Calu3 (cell line): ENCODE measurements around the gene CHD3. TPM values are rescaled to one million over a fixed set of nuclear protein-coding genes. Genes with fewer than 3 reads are reported as not detected.

Experiments
- BruUV-seq: library from RNA; stranded (reverse); fragments of 400-500 nt; replicated peaks from 2 replicates; lab custom pipeline; 2021; lab: Mats Ljungman, UMichigan
- CTCF ChIA-PET: fragments of 300-600 bp; sonication (Branson Sonifier 250); formaldehyde crosslinking; loops from one replicate; lab custom pipeline; 2022; ENCODE audit warnings: antibody characterized with exemption; lab: Charles Lee
- DNase-seq: peaks from one replicate; pipeline ENCODE4 v3.0.0; 2022
- H3K27ac Mint-ChIP-seq: one replicate; pipeline ENCODE4 v1.8.0; 2022; ENCODE audit warnings: mixed read lengths; ENCODE audit not compliant: unreplicated experiment
- H3K27me3 Mint-ChIP-seq: one replicate; pipeline ENCODE4 v1.8.0; 2022; ENCODE audit warnings: mixed read lengths; ENCODE audit not compliant: unreplicated experiment
- H3K36me3 Mint-ChIP-seq: one replicate; pipeline ENCODE4 v1.8.0; 2022; ENCODE audit warnings: mild to moderate bottlenecking, moderate library complexity, mixed read lengths; ENCODE audit not compliant: insufficient read depth, unreplicated experiment
- H3K4me1 Mint-ChIP-seq: one replicate; pipeline ENCODE4 v1.8.0; 2022; ENCODE audit warnings: mild to moderate bottlenecking, low read depth, mixed read lengths; ENCODE audit not compliant: unreplicated experiment
- H3K4me3 Mint-ChIP-seq: one replicate; pipeline ENCODE4 v1.8.0; 2022; ENCODE audit warnings: mild to moderate bottlenecking, low read depth, moderate library complexity, mixed read lengths; ENCODE audit not compliant: unreplicated experiment
- H3K9me3 Mint-ChIP-seq: one replicate; pipeline ENCODE4 v1.8.0; 2022; ENCODE audit warnings: low read depth, mixed read lengths; ENCODE audit not compliant: unreplicated experiment
- intact Hi-C: fragments of 100-400 bp; cut with micrococcal nuclease; formaldehyde crosslinking; loops from one replicate; pipeline ENCODE4 v1.10.0; 2022; ENCODE audit not compliant: unreplicated experiment
- total RNA-seq: library from RNA; stranded (reverse); gene quantifications from 2 replicates; pipeline ENCODE4 v1.2.3, GENCODE V29; 2022
- TF ChIP-seq, protein P1 (sequence below): fragments of 200-600 bp; IDR thresholded peaks from one replicate; pipeline ENCODE4 v1.8.0; 2022; ENCODE audit warnings: antibody characterized with exemption; ENCODE audit not compliant: unreplicated experiment

CHD3 gene
- total RNA-seq, 1 experiment from 2014 or later: 116 TPM

- intact Hi-C loops: loop anchor here (10.0 kb wide), 1 partner anchor 55 kb away; the partner anchor contains the start of genes CNTROB and TRAPPC1
- CTCF ChIA-PET: no interaction called here
- Mint-ChIP-seq H3K27me3 (no peaks in the 10 kb centered on the region), H3K4me1 (no peaks in the 10 kb centered on the region), H3K27ac (no peak overlapping the region), H3K9me3 (no peaks in the 10 kb centered on the region), H3K36me3 (peaks cover 10% of the 10 kb centered on the region), H3K4me3 (no peak overlapping the region)
- TF ChIP-seq, protein P1, sequence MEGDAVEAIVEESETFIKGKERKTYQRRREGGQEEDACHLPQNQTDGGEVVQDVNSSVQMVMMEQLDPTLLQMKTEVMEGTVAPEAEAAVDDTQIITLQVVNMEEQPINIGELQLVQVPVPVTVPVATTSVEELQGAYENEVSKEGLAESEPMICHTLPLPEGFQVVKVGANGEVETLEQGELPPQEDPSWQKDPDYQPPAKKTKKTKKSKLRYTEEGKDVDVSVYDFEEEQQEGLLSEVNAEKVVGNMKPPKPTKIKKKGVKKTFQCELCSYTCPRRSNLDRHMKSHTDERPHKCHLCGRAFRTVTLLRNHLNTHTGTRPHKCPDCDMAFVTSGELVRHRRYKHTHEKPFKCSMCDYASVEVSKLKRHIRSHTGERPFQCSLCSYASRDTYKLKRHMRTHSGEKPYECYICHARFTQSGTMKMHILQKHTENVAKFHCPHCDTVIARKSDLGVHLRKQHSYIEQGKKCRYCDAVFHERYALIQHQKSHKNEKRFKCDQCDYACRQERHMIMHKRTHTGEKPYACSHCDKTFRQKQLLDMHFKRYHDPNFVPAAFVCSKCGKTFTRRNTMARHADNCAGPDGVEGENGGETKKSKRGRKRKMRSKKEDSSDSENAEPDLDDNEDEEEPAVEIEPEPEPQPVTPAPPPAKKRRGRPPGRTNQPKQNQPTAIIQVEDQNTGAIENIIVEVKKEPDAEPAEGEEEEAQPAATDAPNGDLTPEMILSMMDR: no peak
- DNase-seq: no peak
- no TSS peak for BruUV-seq
Observed at GRCh38 chr17:7880076-7880868, 8.3 kb upstream of the CHD3 start.

DNA sequence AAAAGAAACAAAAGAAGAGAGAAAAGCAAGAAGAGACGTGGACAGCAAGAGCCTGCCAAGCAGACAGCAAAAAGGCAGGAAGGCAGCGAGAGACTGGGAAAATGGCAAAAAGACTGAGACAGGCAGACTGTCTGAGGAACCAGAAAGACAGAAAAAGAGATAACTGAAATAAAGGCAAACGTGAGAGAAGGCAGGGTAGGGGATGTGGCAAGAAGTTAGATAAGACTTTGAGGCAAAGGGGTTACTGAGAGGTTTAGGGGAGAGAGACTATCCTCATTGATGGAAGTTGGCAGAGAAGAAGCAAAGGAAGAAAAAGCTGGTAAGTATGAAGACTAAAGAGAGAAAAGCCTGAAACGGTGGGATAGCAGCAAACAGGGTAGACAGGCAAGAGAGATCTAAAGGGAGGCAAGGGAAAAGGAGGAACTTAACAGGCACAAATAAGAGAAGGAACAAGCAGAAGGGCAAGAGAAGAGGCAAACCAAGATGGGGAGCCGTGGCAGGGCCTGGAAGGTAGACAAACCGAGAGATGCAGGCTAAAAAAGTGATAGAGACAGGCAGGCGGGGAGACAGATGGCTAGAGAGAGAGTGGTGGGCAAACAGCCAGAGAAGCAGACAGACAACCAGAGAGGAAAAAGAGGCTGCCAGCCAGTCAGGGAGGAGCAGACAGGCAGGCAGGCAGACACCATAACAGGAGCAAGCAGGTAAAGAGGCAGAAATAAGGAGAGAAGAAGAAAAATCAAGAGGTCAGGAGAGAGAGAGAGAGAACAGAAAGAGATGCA lies 7.1 kb upstream of the CHD3 start:
- no peaks in the 10 kb centered on the region for H3K9me3 Mint-ChIP-seq
- no peak overlapping the region for H3K27ac Mint-ChIP-seq
- H3K4me3 Mint-ChIP-seq: no peak overlapping the region
- BruUV-seq: no TSS peak
- CTCF ChIA-PET: no interaction called here
- H3K36me3 Mint-ChIP-seq: peaks cover 10% of the 10 kb centered on the region
- no peaks in the 10 kb centered on the region for H3K4me1 Mint-ChIP-seq
- no peak for DNase-seq
- H3K27me3 Mint-ChIP-seq: no peaks in the 10 kb centered on the region
- intact Hi-C loops: loop anchor here (10.0 kb wide), 1 partner anchor 53 kb away; the partner anchor contains the start of genes CNTROB and TRAPPC1
- TF ChIP-seq, protein P1: no peak

GRCh38 chr17:7882068-7882467 lies 6.5 kb upstream of the CHD3 start:
- CTCF ChIA-PET: no interaction called here
- Mint-ChIP-seq H3K27ac (no peak overlapping the region), H3K9me3 (no peaks in the 10 kb centered on the region), H3K27me3 (no peaks in the 10 kb centered on the region), H3K4me1 (no peaks in the 10 kb centered on the region), H3K4me3 (no peak overlapping the region), H3K36me3 (peaks cover 10% of the 10 kb centered on the region)
- DNase-seq: no peak
- TF ChIP-seq, protein P1: no peak
- no TSS peak for BruUV-seq
- intact Hi-C loops: loop anchor here (10.0 kb wide), 1 partner anchor 53 kb away; the partner anchor contains the start of genes CNTROB and TRAPPC1

DNA sequence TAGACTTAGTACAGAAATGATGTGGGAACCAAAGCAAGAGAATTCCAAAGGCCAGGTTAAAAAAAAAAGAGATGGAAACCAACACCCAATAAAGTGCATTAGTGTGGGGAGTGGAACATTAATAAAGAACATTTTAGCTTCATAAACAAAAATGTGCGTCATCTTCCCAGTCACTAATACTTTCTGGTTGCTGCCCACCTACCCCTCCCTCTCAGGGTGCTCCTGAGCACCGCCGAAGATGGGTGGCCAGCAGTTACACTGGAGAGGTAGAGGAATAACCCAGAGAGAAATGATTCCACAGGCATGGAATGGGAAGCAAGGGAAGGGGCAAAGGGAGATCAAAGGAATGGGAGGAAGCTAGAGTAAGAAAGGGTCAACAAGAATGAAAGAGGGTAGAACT lies 6.0 kb upstream of the CHD3 start:
- H3K27me3 Mint-ChIP-seq: no peaks in the 10 kb centered on the region
- no TSS peak for BruUV-seq
- DNase-seq: no peak
- no peak overlapping the region for H3K4me3 Mint-ChIP-seq
- H3K27ac Mint-ChIP-seq: no peak overlapping the region
- H3K9me3 Mint-ChIP-seq: no peaks in the 10 kb centered on the region
- H3K4me1 Mint-ChIP-seq: no peaks in the 10 kb centered on the region
- intact Hi-C loops: loop anchor here (10.0 kb wide), 1 partner anchor 52 kb away; the partner anchor contains the start of genes CNTROB and TRAPPC1
- CTCF ChIA-PET: interaction anchor here (0.6 kb wide), 1 partner anchor 261 kb away, joined by 4 read pairs; no protein-coding TSS in a partner anchor
- TF ChIP-seq, protein P1: no peak
- peaks cover 10% of the 10 kb centered on the region for H3K36me3 Mint-ChIP-seq
